HEK293T (cell line): ENCODE data around the gene METAP1D.
A peak's percentile ranks its signal among the peaks of the same experiment; 100 is the strongest.

Experiments used
- CTCF ChIA-PET: fragments of 350-600 bp; formaldehyde crosslinking; extraction: SDS; loops from one replicate; lab custom pipeline; 2021; ENCODE audit warnings: antibody characterized with exemption, inconsistent platforms; lab: Yijun Ruan, JAX
- POLR2A ChIA-PET: fragments of 350-600 bp; formaldehyde crosslinking; extraction: SDS; loops from one replicate; lab custom pipeline; 2020; ENCODE audit warnings: antibody characterized with exemption, inconsistent platforms; lab: Yijun Ruan, JAX
- DNase-seq: peaks from one replicate; pipeline ENCODE4 v3.0.0; 2012; ENCODE audit warnings: mixed read lengths; ENCODE audit errors: extremely low spot score
- ARNT ChIP-seq: fragments of 450-650 bp; IDR thresholded peaks from 2 replicates; pipeline ENCODE4 v1.6.1; 2017; ENCODE audit warnings: mild to moderate bottlenecking
- BHLHE40 ChIP-seq: fragments of 450-650 bp; IDR thresholded peaks from 2 replicates; pipeline ENCODE4 v1.6.1; 2016; ENCODE audit warnings: mild to moderate bottlenecking, moderate library complexity, borderline replicate concordance
- CTBP1 ChIP-seq: fragments of 450-650 bp; IDR thresholded peaks from 2 replicates; pipeline ENCODE4 v1.6.1; 2016; ENCODE audit warnings: borderline replicate concordance
- ELF4 ChIP-seq: fragments of 450-650 bp; IDR thresholded peaks from 2 replicates; pipeline ENCODE4 v1.6.1; 2017; ENCODE audit warnings: antibody characterized with exemption
- FOXA1 ChIP-seq: fragments of 450-650 bp; IDR thresholded peaks from 2 replicates; pipeline ENCODE4 v1.6.1; 2016; ENCODE audit warnings: mild to moderate bottlenecking
- FOXK2 ChIP-seq: fragments of 450-650 bp; IDR thresholded peaks from 2 replicates; pipeline ENCODE4 v1.6.1; 2016; ENCODE audit warnings: mild to moderate bottlenecking
- FOXM1 ChIP-seq: fragments of 450-650 bp; IDR thresholded peaks from 2 replicates; pipeline ENCODE4 v1.6.1; 2017; ENCODE audit warnings: mild to moderate bottlenecking, borderline replicate concordance
- HDGF ChIP-seq: fragments of 450-650 bp; IDR thresholded peaks from 2 replicates; pipeline ENCODE4 v1.6.1; 2017; ENCODE audit warnings: antibody characterized with exemption, borderline replicate concordance
- L3MBTL2 ChIP-seq: fragments of 450-650 bp; conservative IDR thresholded peaks from 2 replicates; pipeline ENCODE4 v1.6.1; 2016; ENCODE audit warnings: mild to moderate bottlenecking
- LEF1 ChIP-seq: fragments of 450-650 bp; IDR thresholded peaks from 2 replicates; pipeline ENCODE4 v1.6.1; 2017; ENCODE audit warnings: mild to moderate bottlenecking, borderline replicate concordance
- NFRKB ChIP-seq: fragments of 450-650 bp; IDR thresholded peaks from 2 replicates; pipeline ENCODE4 v1.6.1; 2016; ENCODE audit warnings: mild to moderate bottlenecking, moderate library complexity
- PKNOX1 ChIP-seq: fragments of 450-650 bp; IDR thresholded peaks from 2 replicates; pipeline ENCODE4 v1.6.1; 2016
- SP1 ChIP-seq: fragments of 450-650 bp; IDR thresholded peaks from 2 replicates; pipeline ENCODE4 v1.6.1; 2017
- SUZ12 ChIP-seq: fragments of 450-650 bp; IDR thresholded peaks from 2 replicates; pipeline ENCODE4 v1.6.1; 2016; ENCODE audit warnings: mild to moderate bottlenecking
- TARDBP ChIP-seq: fragments of 450-650 bp; IDR thresholded peaks from 2 replicates; pipeline ENCODE4 v1.6.1; 2016
- ZNF384 ChIP-seq: fragments of 450-650 bp; IDR thresholded peaks from 2 replicates; pipeline ENCODE4 v1.6.1; 2016

The METAP1D gene

GRCh38 chr2:171999604-172000469 lies at the start of gene METAP1D:
TSS of gene METAP1D (plus strand) at chr2:171999953. CDS start at chr2:171999970, 17 bp downstream.
- CTCF ChIA-PET = no interaction called here
- POLR2A ChIA-PET = interaction anchor here (1.0 to 1.6 kb wide), 3 partner anchors 53 to 103 kb away, joined by 3 to 6 read pairs (median 6); partner anchors contain the start of genes DLX1 and DLX2
- TF ChIP-seq FOXK2 (no peak), L3MBTL2 (peak; percentile 97), PKNOX1 (no peak), CTBP1 (peak; percentile 54; the same call in 1 of the 2 replicates), HDGF (no peak), ELF4 (peak; percentile 55; the same call in 1 of the 2 replicates), BHLHE40 (no peak), SUZ12 (no peak), FOXA1 (no peak), NFRKB (peak; percentile 58; the same call in 1 of the 2 replicates)

GRCh38 chr2:171952276-171952675 lies 47.5 kb upstream of the METAP1D start:
- ChIA-PET POLR2A (no interaction called here), CTCF (no interaction called here)
- no peak for TF ChIP-seq NFRKB
- no peak for TF ChIP-seq LEF1
- no peak for TF ChIP-seq ELF4
- TF ChIP-seq HDGF = no peak
- TF ChIP-seq L3MBTL2 = no peak
- no peak for TF ChIP-seq ARNT
- no peak for TF ChIP-seq TARDBP
- TF ChIP-seq BHLHE40 = no peak
- no peak for TF ChIP-seq FOXK2
- no peak for TF ChIP-seq FOXM1
- TF ChIP-seq SUZ12 = no peak
- no peak for TF ChIP-seq FOXA1
- no peak for DNase-seq

More at GRCh38 chr2:171999604-172000469, at the start of gene METAP1D:
- DNase-seq = peak; percentile 97

- POLR2A ChIA-PET = no interaction called here
- no peak for TF ChIP-seq ELF4
- no peak for TF ChIP-seq NFRKB
- TF ChIP-seq FOXK2 = no peak
- no peak for TF ChIP-seq ZNF384
- TF ChIP-seq CTBP1 = no peak
- no peak for TF ChIP-seq SP1
- no peak for TF ChIP-seq BHLHE40
- no peak for TF ChIP-seq FOXM1
- CTCF ChIA-PET = interaction anchor here (0.6 kb wide), 1 partner anchor 1063 kb away, joined by 4 read pairs; no protein-coding TSS in a partner anchor
- no peak for DNase-seq
Measured at GRCh38 chr2:171952748-171953147, 47.0 kb upstream of the METAP1D start.

- ChIA-PET POLR2A (interaction anchor here (1.4 kb wide), 1 partner anchor 140 kb away, joined by 6 read pairs; no protein-coding TSS in a partner anchor), CTCF (no interaction called here)
- no peak for TF ChIP-seq BHLHE40
- no peak for TF ChIP-seq TARDBP
- TF ChIP-seq SP1 = no peak
- no peak for TF ChIP-seq LEF1
- TF ChIP-seq ZNF384 = no peak
- TF ChIP-seq NFRKB = no peak
- TF ChIP-seq L3MBTL2 = no peak
- TF ChIP-seq CTBP1 = no peak
- TF ChIP-seq FOXM1 = no peak
- DNase-seq = no peak
Measured at GRCh38 chr2:171956135-171956825, 43.5 kb upstream of the METAP1D start.

- no peak for TF ChIP-seq SUZ12
- no peak for TF ChIP-seq SP1
- no peak for TF ChIP-seq PKNOX1
- no peak for TF ChIP-seq BHLHE40
- TF ChIP-seq CTBP1 = no peak
- TF ChIP-seq FOXM1 = no peak
- no peak for DNase-seq
- POLR2A ChIA-PET = interaction anchor here (1.4 kb wide), 1 partner anchor 139 kb away, joined by 6 read pairs; no protein-coding TSS in a partner anchor
- CTCF ChIA-PET = no interaction called here
Measured at GRCh38 chr2:171957061-171957460, 42.7 kb upstream of the METAP1D start.

GRCh38 chr2:171958475-171958874 lies 41.3 kb upstream of the METAP1D start:
- CTCF ChIA-PET = no interaction called here
- POLR2A ChIA-PET = no interaction called here
- no peak for DNase-seq
- TF ChIP-seq ZNF384 = no peak
- TF ChIP-seq ELF4 = no peak
- TF ChIP-seq FOXA1 = no peak
- no peak for TF ChIP-seq PKNOX1
- no peak for TF ChIP-seq ARNT
- no peak for TF ChIP-seq L3MBTL2
- TF ChIP-seq CTBP1 = no peak
- TF ChIP-seq FOXK2 = no peak
- no peak for TF ChIP-seq FOXM1
- TF ChIP-seq BHLHE40 = no peak
- TF ChIP-seq SUZ12 = no peak
- no peak for TF ChIP-seq SP1
- no peak for TF ChIP-seq TARDBP
- no peak for TF ChIP-seq HDGF
- TF ChIP-seq LEF1 = no peak
- TF ChIP-seq NFRKB = no peak
